HG02885 (cell line): ENCODE measurements around the gene TASOR2.

Experiments
- ATAC-seq: cut with Tn5 transposase; IDR thresholded peaks from one replicate; pipeline ENCODE4 v1.9.1; 2021; ENCODE audit warnings: mild to moderate bottlenecking; ENCODE audit not compliant: unreplicated experiment, poor library complexity

Gene TASOR2, protein sequence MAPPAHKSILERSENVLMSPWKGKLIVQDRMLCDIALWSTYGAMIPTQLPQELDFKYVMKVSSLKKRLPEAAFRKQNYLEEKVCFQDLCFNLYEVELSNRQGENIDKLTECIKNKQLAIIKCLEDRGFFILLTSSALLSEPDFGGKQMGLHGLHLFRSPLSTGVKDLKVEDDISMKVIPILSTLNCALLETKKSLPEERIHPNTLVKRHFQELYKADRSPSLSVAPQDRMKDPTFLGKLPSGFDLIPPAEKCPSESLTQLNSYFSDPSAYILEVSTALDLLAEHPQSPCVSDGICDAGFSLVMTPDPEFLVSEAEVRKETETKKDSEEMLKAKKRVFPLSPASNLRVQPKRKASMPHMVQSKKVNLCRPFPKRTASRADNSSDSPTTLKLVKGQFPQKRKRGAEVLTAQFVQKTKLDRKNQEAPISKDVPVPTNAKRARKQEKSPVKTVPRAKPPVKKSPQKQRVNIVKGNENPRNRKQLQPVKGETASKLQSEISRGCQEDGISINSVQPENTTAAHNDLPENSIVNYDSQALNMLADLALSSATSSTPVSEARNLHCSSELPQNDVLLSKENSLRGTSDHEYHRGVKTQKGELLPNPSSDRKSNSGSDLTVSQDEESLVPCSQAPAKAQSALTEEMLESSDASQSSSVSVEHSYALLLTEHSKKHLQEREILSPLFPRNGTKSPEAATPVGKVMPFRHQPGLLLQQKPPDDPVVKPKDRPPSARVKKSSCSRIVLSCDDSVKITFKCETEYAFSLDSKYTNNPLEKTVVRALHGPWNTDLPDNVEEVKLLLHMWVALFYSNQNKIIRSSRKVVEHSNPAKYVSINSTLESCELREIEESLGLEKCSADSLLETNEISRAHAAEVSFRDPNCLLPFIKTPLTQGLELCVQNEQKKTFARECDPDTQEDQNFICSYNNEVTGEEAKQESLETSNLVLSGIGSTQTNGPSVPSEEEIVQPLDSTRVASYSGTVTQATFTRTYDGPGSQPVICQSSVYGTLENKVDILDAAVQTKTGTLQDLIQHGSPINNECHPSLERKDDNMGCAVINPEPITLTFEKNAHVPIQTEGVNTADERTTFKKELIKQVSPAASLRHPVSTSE (N-terminal part only)

DNA sequence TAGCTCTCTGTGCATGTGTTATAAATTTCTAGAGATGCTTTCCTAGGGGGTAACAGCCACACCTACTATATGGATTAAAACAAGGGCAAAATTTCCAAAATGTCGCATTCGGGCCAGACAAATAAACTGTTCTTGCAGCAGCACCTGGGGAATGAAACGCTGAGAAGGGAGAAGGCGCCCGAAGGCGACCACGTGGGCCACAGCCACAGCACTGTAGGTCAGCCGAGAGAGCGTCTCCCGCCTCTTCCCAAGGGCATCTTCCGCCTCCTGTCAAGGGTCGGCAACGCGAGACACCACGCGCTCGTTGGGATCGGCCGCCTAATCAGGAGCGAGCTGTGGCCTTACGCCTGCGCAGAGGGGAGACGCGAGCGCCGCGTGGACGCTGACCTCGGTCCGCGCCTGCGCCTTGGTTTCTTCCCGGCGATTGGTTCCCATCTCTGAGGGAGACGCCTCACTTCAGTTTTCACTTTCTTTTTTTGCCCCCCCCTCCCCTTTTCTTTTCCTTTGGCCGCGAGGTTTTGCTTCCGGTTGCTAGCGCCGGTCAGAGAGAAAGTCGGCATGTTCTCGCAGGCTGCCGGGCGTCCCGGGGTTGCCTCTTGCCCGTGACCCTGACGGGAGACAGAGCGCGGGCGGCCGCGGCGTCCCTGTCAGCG, at the start of gene TASOR2:
Gene TASOR2, plus strand, starts transcription at position 521 of the 653 bp plus-strand sequence. CDS start 35,805 bp downstream, outside the sequence.
- peak; percentile 78 for ATAC-seq

DNA sequence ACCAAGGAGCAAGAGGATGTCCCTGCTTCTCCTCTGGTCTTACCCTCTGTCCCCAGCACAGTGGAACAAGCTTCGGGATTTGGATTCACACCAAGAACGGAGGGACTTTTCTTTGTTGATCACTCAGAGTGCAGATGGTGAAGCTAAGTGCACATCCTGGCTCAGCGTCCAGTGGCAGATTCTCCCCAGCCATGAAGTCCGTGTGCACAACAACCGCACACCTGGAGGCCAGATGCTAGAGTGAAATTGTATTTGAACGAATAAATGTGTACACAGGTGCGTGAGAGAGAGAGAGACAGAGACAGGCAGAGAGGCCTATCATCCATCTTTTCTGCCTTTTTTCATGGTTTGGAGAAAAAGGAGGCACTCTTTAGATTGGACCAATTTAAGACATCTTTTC, 49.7 kb upstream of the TASOR2 start:
- ATAC-seq: no peak

DNA sequence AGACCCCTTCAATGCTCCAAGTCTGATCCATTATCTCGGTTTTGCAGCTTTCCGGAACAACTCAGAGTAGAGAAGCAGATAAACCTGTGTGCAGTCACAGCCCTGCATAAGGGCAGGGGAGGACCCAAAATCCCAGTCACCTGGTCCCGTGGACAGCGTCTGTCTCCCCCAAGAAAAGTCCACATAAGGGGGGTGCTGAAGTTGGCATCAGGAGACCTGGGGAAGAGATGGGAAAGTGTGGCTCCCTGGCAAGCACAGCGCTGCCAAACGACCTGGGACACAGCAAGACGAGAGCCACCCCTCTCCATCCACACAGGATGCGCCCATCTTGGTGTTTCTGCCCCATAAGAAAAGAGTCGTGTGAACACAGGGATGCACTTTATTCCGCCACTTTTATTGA, 46.1 kb upstream of the TASOR2 start:
- no peak for ATAC-seq

DNA sequence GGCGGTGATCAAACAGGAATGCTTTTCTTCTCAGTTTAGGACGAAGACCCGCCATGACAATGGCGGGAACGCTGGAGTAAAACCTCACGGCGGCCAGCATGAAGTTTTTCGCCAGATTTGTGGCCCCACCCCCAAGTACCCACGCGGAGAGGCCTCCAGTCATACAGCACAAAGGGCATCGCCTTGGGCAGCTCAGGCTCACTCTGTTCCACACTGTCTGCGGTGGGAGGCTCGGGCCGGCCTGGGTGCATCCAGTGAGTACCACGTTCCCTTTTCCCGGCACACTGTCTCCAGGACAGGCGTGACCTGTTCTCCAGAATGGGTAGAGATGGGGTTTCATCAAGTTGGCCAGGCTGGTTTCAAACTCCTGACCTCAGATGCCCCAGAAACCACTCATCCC, 45.6 kb upstream of the TASOR2 start:
- ATAC-seq: no peak

DNA sequence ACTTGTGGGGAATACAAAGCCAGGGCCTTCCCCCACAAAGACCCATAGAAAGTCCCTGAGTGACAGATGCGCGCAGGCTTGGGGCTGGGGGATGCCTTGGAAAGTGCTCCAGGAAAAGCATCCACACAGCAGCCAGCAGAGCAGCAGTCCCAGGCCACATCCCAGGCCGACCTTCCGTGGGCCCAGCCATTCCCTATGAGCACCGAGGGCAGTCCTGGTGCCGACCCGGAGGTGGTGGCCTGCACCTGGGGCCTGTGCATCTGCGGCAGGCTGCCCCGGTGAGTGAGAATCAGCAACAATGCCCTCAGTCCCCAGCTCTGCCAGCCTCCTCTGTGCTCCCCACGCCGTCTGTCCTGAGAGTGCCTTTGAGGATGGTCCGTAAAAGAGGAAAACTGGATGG, 44.6 kb upstream of the TASOR2 start:
- no peak for ATAC-seq

DNA sequence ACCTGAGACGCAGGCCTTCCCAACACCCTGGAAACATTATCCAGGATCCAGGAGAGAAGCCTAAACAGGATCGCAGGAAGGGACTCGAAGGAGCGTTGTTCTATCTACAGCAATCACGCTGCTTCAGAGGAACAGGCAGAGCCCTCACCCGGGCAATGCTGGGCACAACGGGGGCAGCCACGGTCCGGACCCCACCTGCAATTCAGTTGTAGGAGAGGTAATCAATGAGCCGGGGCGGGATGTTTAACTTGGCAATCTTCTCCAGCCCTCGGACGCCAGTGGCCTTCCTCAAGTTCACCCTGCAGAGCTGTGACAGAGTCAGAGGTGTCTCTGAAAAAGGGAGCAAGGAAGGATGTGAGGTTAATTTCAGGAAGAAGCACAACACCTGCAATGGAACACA, 44.1 kb upstream of the TASOR2 start:
- ATAC-seq: no peak

DNA sequence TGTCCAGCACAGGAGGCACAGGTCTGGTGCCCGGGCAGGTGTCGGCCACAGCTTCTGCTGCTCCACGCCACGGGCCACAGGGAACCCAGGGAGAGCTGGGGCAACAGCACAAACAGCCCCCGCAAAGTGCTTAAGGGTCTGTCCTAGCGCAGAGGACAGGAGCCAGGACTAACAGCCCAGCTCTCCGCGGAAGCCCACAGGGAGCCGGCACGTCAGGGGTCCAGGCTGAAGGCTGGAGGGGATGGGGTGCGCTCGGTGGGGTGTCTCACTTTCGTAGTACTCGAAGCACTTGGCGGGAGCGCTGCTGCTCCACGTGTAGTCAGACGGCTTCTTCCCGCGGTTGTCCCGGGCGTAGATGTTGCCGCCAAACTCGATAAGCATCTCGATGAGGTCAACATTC, 43.1 kb upstream of the TASOR2 start:
- ATAC-seq: no peak

DNA sequence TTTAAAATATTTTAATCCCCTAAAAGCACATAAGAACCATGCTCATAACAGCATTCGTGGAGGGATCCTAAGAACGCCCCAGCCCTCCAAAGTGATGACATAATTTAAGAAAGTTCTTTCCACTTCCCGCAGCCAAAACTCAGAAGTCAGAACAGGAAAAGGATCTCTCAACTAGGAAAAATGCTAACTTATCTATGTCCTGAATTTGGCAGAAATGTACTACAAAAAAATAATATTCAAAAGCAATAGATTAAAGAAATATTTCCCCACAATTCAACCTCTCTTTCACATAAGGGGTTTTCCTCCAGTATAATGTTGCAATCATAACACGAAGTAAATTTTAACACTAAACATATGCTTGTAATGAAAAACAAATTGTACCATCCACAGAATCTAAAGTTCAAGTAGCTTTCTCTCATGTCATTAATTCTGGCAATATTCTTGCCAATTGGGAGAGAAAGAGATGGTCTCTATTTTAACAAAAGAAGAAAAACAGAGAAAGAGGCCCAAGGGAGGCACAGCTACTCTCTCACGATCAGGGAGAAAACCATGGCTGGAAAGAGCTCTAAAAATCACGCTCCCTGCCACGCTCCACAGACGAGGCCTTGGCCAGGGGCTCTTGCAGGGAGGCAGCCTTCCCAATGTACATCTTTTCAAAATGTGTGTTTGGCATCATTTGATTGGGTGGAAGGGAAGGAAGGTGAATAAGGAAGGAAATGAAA, 41.1 kb upstream of the TASOR2 start:
- no peak for ATAC-seq

DNA sequence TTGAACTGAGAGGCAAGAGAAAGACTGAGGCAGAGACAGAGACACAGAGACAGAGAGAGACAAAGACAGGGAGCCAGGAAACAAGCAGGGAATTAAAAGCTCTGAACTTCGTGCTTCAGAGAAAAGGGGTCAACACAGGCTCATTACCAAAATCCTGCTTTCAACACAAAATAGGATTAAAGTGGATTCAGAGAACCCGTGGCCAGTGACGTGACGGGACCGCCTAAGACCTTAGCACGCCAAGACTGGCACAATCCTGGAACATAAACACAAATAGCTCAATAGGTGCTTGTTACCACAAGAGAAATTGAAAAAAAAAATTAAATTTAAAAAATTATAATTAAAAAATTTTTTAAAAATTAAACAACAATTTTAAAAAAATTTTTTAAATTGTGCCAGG, 39.7 kb upstream of the TASOR2 start:
- ATAC-seq: no peak

DNA sequence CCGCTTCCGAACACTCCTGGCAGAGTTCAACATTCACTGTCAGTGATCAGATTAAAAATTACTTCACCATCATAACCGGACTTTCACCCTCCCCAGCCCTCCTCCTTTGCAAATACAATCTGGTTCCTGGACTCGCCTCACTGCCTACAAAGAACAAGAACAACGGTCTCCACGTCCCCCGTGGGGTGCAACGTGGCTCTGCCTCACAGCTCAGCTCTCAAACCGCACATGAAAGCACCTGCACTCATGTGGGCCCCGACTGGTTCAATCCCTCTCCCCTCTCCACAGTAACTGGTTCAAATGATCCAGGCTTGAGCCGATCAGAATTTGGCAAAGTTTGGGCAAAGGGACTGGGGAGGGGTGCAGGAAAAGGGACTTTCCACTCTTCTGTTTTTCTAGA, 39.3 kb upstream of the TASOR2 start:
- ATAC-seq: no peak

DNA sequence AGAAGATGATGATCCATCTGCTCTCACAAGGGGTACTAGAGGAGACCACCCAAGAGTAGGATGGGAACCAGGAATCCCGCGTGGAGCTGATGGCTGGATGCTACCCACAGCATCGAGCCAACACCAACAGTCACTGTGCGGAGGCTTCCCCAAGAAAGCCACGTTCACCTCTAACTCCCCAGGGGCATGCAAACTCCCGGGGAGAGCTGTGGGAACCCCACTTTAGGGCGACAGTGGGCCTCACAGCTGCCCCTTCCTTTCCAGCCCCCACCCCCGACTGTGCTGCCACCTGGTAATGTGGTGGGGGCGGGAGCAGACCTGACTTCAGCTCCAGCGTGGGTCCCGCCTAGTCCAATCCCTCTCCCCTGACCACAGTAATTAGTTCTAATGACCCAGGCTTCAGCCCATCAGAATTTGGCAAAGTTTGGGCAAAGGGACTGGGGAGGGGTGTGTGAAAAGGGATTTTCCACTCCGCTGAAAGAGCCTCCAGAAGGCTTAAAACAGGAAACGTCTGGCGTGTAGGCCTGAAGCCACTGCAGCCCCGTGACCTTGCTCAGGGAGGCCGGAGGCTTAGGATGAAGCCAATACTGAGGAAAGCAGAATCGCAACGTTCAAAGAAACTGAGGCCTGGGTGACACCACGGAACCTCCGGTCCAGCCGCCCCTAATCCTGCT, 38.6 kb upstream of the TASOR2 start:
- no peak for ATAC-seq

DNA sequence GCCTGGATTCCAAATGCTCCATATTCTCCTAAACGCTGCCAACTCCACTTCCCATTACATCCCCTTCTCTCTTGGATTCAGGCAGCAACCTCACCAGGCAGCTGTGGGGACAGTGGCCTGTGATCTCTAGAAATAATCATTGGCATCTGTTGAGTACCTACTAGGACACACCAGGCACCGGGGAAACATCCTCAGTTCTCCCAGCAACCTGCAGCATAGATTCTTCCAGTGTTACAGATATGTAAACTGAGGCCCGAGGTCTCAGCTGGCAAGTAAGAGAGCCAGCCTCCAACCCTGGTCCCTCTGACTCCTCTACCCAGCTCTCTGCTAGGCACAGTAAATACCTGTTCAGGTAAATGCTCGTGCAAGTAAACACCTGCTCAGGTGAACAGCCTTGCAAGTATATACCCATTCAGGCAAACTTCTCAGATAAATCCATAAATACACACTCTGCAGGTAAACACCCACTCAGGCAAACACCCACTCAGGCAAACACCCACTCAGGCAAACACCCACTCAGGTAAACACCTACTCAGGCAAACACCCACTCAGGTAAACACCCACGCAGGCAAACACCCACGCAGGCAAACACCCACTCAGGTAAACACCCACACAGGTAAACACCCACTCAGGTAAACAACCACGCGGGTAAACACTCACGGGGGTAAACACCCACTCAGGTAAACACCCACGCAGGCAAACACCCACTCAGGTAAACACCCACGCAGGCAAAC, 37.0 kb upstream of the TASOR2 start:
- ATAC-seq: no peak

DNA sequence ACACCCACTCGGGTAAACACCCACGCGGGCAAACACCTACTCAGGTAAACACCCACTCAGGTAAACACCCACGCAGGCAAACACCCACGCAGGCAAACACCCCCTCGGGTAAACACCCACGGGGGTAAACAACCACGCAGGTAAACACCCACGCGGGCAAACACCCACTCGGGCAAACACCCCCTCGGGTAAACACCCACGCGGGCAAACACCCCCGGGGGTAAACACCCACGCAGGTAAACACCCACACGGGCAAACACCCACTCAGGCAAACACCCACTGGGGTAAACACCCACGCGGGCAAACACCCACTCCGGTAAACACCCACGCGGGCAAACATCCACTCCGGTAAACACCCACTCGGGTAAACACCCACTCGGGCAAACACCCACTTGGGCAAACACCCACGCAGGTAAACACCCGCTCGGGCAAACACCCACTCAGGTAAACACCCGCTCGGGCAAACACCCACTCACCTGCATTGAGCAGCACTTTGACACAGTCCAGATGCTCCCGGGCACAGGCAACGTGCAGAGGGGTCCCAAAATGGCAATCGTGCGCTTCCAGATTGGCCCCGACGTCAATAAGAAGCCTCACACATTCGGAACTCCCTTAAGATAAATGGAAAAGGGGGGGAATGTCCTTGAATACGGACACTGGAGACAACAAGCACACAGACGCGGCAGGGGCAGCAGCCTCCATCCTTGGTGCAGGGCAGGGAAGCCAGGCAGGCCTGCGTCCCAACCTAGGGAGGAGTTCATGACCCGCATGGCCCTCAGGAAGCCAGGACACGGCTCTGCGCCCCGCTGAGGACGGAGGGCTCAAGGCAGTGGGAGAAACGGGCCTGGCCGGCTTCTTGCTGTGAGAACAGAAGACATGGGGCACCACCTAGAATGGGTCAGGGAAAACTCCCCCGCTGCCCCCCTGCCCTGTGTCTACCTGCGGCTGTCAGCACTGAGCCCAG, 35.9 kb upstream of the TASOR2 start:
- ATAC-seq: no peak

DNA sequence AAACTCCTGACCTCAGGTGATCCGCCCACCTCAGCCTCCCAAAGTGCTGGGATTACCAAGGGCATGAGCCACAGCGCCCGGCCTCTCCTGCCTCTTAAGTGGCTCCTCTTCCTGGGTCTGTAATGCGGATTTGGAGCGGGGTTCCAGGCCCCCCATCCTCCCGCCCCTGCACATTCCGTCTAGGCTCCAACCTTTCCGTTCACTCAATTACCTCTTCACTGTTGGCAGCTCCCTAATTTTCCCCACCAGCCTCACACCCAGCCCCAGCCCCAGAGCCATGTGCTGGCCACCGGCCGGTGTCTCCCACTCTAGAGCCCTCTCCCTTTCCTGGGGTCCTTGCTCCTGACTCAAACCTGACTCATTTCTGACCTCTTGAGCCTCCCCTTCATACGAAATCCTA, 34.9 kb upstream of the TASOR2 start:
- no peak for ATAC-seq

DNA sequence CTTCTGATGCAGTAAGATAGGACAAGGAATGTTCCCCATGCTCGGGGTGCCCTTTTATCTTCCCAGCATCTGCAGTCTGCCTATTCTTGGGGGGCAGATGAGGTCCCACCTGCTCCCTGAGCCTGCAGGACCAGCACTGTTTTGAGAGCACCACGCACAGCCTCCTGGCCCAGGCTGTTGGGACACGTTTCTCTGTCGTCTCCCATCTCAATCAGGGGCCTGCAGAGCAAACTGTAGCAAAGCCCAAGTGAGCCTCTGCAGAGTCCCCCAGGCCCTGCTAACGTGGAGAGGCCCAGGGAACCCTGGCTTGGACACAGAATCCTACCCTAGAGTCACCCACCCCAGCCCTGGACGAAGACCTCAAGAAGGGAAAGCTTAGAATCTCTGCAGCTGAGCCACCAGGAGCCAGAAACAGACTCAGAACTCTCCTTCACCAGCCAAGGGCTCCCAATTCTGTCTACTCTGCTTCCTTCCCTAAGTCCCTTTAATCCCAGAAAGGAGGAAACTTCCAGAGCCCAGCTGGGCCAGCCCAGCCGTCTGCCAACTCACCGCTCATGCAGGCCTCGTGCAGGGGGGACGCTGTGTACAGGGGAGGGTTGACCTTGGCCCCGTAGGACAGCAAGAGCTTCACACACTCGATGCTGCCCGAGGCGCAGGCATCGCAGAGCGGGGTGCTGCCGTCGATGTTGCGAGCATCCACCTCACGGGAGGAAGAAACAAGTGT, 33.8 kb upstream of the TASOR2 start:
- no peak for ATAC-seq

DNA sequence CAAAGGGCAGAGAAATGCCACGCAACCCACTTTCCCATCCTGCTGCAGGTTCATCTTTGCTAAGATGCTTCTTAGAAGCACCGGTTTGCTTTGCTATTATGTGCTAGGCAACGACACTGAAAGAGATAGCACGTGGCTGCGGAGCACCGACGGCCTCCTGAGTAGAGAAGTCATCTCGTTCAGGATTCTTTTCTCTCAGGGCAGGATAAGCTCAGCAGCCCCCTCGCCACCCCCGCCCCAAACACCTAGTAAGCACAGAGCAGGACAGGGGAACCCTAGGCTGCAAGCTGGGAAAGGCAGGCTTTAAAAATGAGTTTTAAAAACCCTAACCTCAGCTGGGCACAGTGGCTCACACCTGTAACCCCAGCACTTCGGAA, 33.3 kb upstream of the TASOR2 start:
- no peak for ATAC-seq

DNA sequence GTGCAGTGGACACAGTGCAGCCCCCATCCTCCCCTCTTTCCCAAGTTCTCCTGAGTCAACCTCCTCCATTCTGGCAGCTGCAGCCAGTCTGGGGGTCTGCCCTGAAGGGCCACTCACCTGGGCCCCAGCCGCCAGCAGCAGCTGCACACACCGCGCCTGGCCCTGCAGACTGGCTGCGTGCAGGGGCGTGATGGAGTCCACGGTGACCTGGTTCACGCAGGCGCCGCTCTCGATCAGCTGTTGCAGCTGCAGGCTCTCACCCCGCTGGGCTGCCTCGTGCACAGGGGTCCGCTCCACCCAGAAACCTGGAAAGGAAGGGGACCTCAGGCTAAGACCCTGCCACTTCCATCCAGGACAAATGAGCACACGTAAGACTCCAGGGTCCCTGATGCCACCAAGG, 31.9 kb upstream of the TASOR2 start:
- ATAC-seq: no peak
